Measurements from ENCODE around the gene LAP3.

LAP3 gene

DNA sequence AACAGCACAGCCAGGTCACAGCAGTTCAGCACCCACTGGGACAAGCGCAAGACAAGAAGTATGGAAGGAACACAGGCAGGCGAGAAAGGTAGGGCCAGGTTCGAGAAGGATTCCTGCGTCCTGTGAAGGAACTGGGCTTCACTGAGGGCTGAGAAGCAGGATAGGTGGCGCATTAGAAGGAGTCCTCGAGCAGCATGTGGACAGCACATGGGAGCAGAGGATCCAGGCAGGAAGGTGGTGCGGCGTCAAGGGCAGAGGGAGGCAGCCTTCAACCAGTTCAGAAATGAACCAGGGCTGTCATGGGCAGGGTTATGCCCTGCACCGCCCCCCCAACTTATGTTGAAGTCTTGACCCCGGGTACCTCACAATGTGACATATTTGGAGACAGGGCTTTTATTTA, 30.8 kb upstream of the LAP3 start:
- no peaks in the 10 kb centered on the region for H4K20me1 ChIP-seq (ENCODE audit: low read depth, low read length)
- no peak overlapping the region for H3K4me3 ChIP-seq (ENCODE audit: insufficient read depth, low read length, poor library complexity, severe bottlenecking)
- no peaks in the 10 kb centered on the region for H3K36me3 ChIP-seq (ENCODE audit: low read length)
- no peaks in the 10 kb centered on the region for H3F3A ChIP-seq (ENCODE audit: insufficient read depth)
- H3K27ac ChIP-seq (ENCODE audit: low read depth, low read length) = no peak overlapping the region
- no peak overlapping the region for H2AFZ ChIP-seq (ENCODE audit: low read depth, low read length, severe bottlenecking)
- TF ChIP-seq, protein P1, sequence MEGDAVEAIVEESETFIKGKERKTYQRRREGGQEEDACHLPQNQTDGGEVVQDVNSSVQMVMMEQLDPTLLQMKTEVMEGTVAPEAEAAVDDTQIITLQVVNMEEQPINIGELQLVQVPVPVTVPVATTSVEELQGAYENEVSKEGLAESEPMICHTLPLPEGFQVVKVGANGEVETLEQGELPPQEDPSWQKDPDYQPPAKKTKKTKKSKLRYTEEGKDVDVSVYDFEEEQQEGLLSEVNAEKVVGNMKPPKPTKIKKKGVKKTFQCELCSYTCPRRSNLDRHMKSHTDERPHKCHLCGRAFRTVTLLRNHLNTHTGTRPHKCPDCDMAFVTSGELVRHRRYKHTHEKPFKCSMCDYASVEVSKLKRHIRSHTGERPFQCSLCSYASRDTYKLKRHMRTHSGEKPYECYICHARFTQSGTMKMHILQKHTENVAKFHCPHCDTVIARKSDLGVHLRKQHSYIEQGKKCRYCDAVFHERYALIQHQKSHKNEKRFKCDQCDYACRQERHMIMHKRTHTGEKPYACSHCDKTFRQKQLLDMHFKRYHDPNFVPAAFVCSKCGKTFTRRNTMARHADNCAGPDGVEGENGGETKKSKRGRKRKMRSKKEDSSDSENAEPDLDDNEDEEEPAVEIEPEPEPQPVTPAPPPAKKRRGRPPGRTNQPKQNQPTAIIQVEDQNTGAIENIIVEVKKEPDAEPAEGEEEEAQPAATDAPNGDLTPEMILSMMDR (IDR thresholded peaks at IDR 0.05; ENCODE audit: insufficient read depth, low read length, poor library complexity, severe bottlenecking) = no peak
- no peak for TF ChIP-seq EZH2phosphoT487 (conservative IDR thresholded peaks at IDR 0.05; ENCODE audit: low read length)
- H3K9ac ChIP-seq (ENCODE audit: low read length) = no peak overlapping the region
- no peaks in the 10 kb centered on the region for H3K79me2 ChIP-seq (ENCODE audit: insufficient read depth, low read length)
- H3K9me2 ChIP-seq (replicated peaks; ENCODE audit: insufficient read depth, low read length) = no peaks in the 10 kb centered on the region
- no peaks in the 10 kb centered on the region for H3K9me3 ChIP-seq (ENCODE audit: insufficient read depth, low read length)
- no peaks in the 10 kb centered on the region for H3K27me3 ChIP-seq (ENCODE audit: low read length)
- no peak overlapping the region for H3K4me2 ChIP-seq (ENCODE audit: low read depth, low read length, poor library complexity, severe bottlenecking)

DNA sequence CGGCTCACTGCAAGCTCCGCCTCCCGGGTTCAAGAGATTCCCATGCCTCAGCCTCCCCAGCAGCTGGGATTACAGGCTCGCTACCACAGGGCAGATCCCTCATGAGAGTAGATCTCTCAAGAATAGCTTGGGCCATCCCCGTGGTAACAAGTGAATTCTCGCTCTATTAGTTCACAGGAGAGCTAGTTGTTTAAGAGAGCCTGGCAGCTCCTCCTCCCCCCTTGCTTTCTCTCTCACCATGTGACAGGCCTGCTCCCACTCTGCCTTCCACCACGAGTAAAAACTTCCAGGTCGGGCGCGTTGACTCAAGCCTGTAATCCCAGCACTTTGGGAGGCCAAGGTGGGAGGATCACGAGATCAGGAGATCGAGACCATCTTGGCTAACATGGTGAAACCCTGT, 30.3 kb upstream of the LAP3 start:
- H3F3A ChIP-seq (ENCODE audit: insufficient read depth) = no peaks in the 10 kb centered on the region
- H3K9me2 ChIP-seq (replicated peaks; ENCODE audit: insufficient read depth, low read length) = no peaks in the 10 kb centered on the region

DNA sequence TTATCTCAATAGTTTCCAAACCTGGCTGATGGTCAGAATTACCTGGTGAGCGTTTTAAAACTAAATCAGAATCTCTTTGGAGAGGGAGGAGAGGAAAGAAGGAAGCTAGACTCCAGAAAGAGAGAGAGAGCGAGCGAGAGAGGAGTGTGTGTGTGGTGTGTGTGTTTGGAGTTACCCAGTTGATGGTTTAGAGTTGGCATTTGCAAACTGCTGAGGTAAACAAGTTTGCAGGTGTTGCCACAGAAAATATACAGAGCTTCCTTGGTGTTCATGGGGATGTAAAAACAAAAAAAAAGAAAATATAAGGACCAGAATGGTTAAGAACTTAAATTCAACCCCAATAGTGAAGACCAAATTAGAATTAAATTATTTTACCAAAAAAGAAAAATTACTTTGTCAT, 26.4 kb upstream of the LAP3 start:
- H3K9ac ChIP-seq (ENCODE audit: low read length) = no peak overlapping the region
- H3K9me2 ChIP-seq (replicated peaks; ENCODE audit: insufficient read depth, low read length) = no peaks in the 10 kb centered on the region
- no peak overlapping the region for H3K27ac ChIP-seq (ENCODE audit: low read depth, low read length)
- no peak overlapping the region for H3K4me2 ChIP-seq (ENCODE audit: low read depth, low read length, poor library complexity, severe bottlenecking)
- no peak overlapping the region for H2AFZ ChIP-seq (ENCODE audit: low read depth, low read length, severe bottlenecking)
- no peaks in the 10 kb centered on the region for H3K27me3 ChIP-seq (ENCODE audit: low read length)
- H3F3A ChIP-seq (ENCODE audit: insufficient read depth) = no peaks in the 10 kb centered on the region
- TF ChIP-seq EZH2phosphoT487 (conservative IDR thresholded peaks at IDR 0.05; ENCODE audit: low read length) = no peak
- TF ChIP-seq, protein P1 (IDR thresholded peaks at IDR 0.05; ENCODE audit: insufficient read depth, low read length, poor library complexity, severe bottlenecking) = no peak
- H3K4me3 ChIP-seq (ENCODE audit: insufficient read depth, low read length, poor library complexity, severe bottlenecking) = no peak overlapping the region
- H3K9me3 ChIP-seq (ENCODE audit: insufficient read depth, low read length) = no peaks in the 10 kb centered on the region
- H3K79me2 ChIP-seq (ENCODE audit: insufficient read depth, low read length) = no peaks in the 10 kb centered on the region
- H3K36me3 ChIP-seq (ENCODE audit: low read length) = no peaks in the 10 kb centered on the region
- H4K20me1 ChIP-seq (ENCODE audit: low read depth, low read length) = no peaks in the 10 kb centered on the region

More for the DNA sequence above, 30.3 kb upstream of the LAP3 start:
- no peak overlapping the region for H2AFZ ChIP-seq (ENCODE audit: low read depth, low read length, severe bottlenecking)
- H3K27ac ChIP-seq (ENCODE audit: low read depth, low read length) = no peak overlapping the region
- H3K27me3 ChIP-seq (ENCODE audit: low read length) = no peaks in the 10 kb centered on the region
- no peak overlapping the region for H3K9ac ChIP-seq (ENCODE audit: low read length)
- no peaks in the 10 kb centered on the region for H3K9me3 ChIP-seq (ENCODE audit: insufficient read depth, low read length)
- TF ChIP-seq, protein P1 (IDR thresholded peaks at IDR 0.05; ENCODE audit: insufficient read depth, low read length, poor library complexity, severe bottlenecking) = no peak
- no peak for TF ChIP-seq EZH2phosphoT487 (conservative IDR thresholded peaks at IDR 0.05; ENCODE audit: low read length)
- H3K36me3 ChIP-seq (ENCODE audit: low read length) = no peaks in the 10 kb centered on the region
- no peaks in the 10 kb centered on the region for H4K20me1 ChIP-seq (ENCODE audit: low read depth, low read length)
- no peak overlapping the region for H3K4me2 ChIP-seq (ENCODE audit: low read depth, low read length, poor library complexity, severe bottlenecking)
- H3K79me2 ChIP-seq (ENCODE audit: insufficient read depth, low read length) = no peaks in the 10 kb centered on the region
- no peak overlapping the region for H3K4me3 ChIP-seq (ENCODE audit: insufficient read depth, low read length, poor library complexity, severe bottlenecking)
